IgD-negative memory B cell (primary cell): ENCODE results near the gene KCNG2. TPM values are rescaled to one million over a fixed set of nuclear protein-coding genes. Genes with fewer than 3 reads are reported as not detected.

ENCODE experiments used
- H3K27ac Mint-ChIP-seq, 3 donors: one replicate each; pipeline ENCODE4 v1.8.0; 2020 to 2022; ENCODE audit warnings: mild to moderate bottlenecking in 3 of 3, mixed read lengths in 3 of 3, moderate library complexity in 1 of 3
- H3K27me3 Mint-ChIP-seq: one replicate; pipeline ENCODE4 v1.8.0; 2021; ENCODE audit warnings: mixed read lengths
- H3K36me3 Mint-ChIP-seq: one replicate; pipeline ENCODE4 v1.8.0; 2020; ENCODE audit warnings: mild to moderate bottlenecking, mixed read lengths
- H3K4me1 Mint-ChIP-seq, 3 donors: one replicate each; pipeline ENCODE4 v1.8.0; 2020 to 2022; ENCODE audit warnings: mixed read lengths in 3 of 3, mild to moderate bottlenecking in 1 of 3
- H3K4me3 Mint-ChIP-seq, 4 donors: one replicate each; pipeline ENCODE4 v1.8.0; 2020 to 2022; ENCODE audit warnings: mild to moderate bottlenecking in 4 of 4, mixed read lengths in 4 of 4, moderate library complexity in 3 of 4
- H3K9me3 Mint-ChIP-seq, 3 donors: one replicate each; pipeline ENCODE4 v1.8.0; 2020 to 2021; ENCODE audit warnings: mixed read lengths in 3 of 3, mild to moderate bottlenecking in 1 of 3
- polyA plus RNA-seq: library from polyadenylated mRNA; unstranded; fragments of 300-500 nt; fragmentation: Illumina TruSeq; gene quantifications from one replicate; pipeline ENCODE4 v1.2.3, GENCODE V29; 2021

KCNG2 gene
- polyA plus RNA-seq, 1 donor from 2014 or later = not detected

- H3K9me3 Mint-ChIP-seq = peaks cover 6 to 28% (median 21%) of the 10 kb centered on the region in 3 donors
- H3K27ac Mint-ChIP-seq = no peak overlapping the region
- H3K4me3 Mint-ChIP-seq = no peak overlapping the region
- no peaks in the 10 kb centered on the region for H3K27me3 Mint-ChIP-seq
- H3K36me3 Mint-ChIP-seq = no peaks in the 10 kb centered on the region
- no peaks in the 10 kb centered on the region for H3K4me1 Mint-ChIP-seq
Measured at GRCh38 chr18:79888016-79888415, 90.3 kb downstream of the KCNG2 start.

- no peak overlapping the region for H3K27ac Mint-ChIP-seq
- no peaks in the 10 kb centered on the region for H3K4me1 Mint-ChIP-seq
- H3K9me3 Mint-ChIP-seq = peaks cover 9 to 40% (median 27%) of the 10 kb centered on the region in 3 donors
- peak overlapping the region in 1 of 4 donors; percentile 55 for H3K4me3 Mint-ChIP-seq
- H3K36me3 Mint-ChIP-seq = no peaks in the 10 kb centered on the region
- H3K27me3 Mint-ChIP-seq = no peaks in the 10 kb centered on the region
Measured at GRCh38 chr18:79889569-79889968, 91.8 kb downstream of the KCNG2 start.

- no peak overlapping the region for H3K27ac Mint-ChIP-seq
- H3K36me3 Mint-ChIP-seq = no peaks in the 10 kb centered on the region
- H3K27me3 Mint-ChIP-seq = no peaks in the 10 kb centered on the region
- H3K9me3 Mint-ChIP-seq = peaks cover 15 to 48% (median 36%) of the 10 kb centered on the region in 3 donors
- peak overlapping the region in 1 of 4 donors; percentile 30 for H3K4me3 Mint-ChIP-seq
- H3K4me1 Mint-ChIP-seq = no peaks in the 10 kb centered on the region
Measured at GRCh38 chr18:79890674-79891073, 92.9 kb downstream of the KCNG2 start.

GRCh38 chr18:79896738-79897137 lies 99.0 kb downstream of the KCNG2 start:
- no peak overlapping the region for H3K27ac Mint-ChIP-seq
- H3K4me1 Mint-ChIP-seq = no peaks in the 10 kb centered on the region
- no peak overlapping the region for H3K4me3 Mint-ChIP-seq
- H3K36me3 Mint-ChIP-seq = peaks cover 6% of the 10 kb centered on the region
- no peaks in the 10 kb centered on the region for H3K27me3 Mint-ChIP-seq
- H3K9me3 Mint-ChIP-seq = peaks cover 24 to 44% (median 34%) of the 10 kb centered on the region in 3 donors

GRCh38 chr18:79897940-79898625 lies 100.3 kb downstream of the KCNG2 start:
- H3K36me3 Mint-ChIP-seq = peaks cover 14% of the 10 kb centered on the region
- peak overlapping the region in 1 of 4 donors; percentile 48 for H3K4me3 Mint-ChIP-seq
- no peaks in the 10 kb centered on the region for H3K4me1 Mint-ChIP-seq
- no peaks in the 10 kb centered on the region for H3K27me3 Mint-ChIP-seq
- no peak overlapping the region for H3K27ac Mint-ChIP-seq
- H3K9me3 Mint-ChIP-seq = peaks cover 20 to 34% (median 30%) of the 10 kb centered on the region in 3 donors

GRCh38 chr18:79898952-79899608 lies 101.3 kb downstream of the KCNG2 start:
- no peaks in the 10 kb centered on the region for H3K4me1 Mint-ChIP-seq

GRCh38 chr18:79899609-79900445 lies 102.1 kb downstream of the KCNG2 start:
- Mint-ChIP-seq H3K4me3 (peak overlapping the region in 1 of 4 donors; percentile 27), H3K27ac (peak overlapping the region in 1 of 3 donors; percentile 76)

More at GRCh38 chr18:79898952-79899608, 101.3 kb downstream of the KCNG2 start:
- no peak overlapping the region for H3K27ac Mint-ChIP-seq
- no peaks in the 10 kb centered on the region for H3K27me3 Mint-ChIP-seq
- peaks cover 18 to 26% (median 24%) of the 10 kb centered on the region in 3 donors for H3K9me3 Mint-ChIP-seq
- peak overlapping the region in 1 of 4 donors; percentile 27 for H3K4me3 Mint-ChIP-seq
- peaks cover 14% of the 10 kb centered on the region for H3K36me3 Mint-ChIP-seq

GRCh38 chr18:79900610-79901570 lies 103.2 kb downstream of the KCNG2 start:
- Mint-ChIP-seq H3K4me3 (no peak overlapping the region), H3K27ac (peak overlapping the region in 1 of 3 donors; percentile 76), H3K36me3 (peaks cover 14% of the 10 kb centered on the region), H3K9me3 (peaks cover 11 to 14% (median 14%) of the 10 kb centered on the region in 3 donors), H3K27me3 (no peaks in the 10 kb centered on the region), H3K4me1 (no peaks in the 10 kb centered on the region)

More at GRCh38 chr18:79899609-79900445, 102.1 kb downstream of the KCNG2 start:
- H3K36me3 Mint-ChIP-seq = peaks cover 14% of the 10 kb centered on the region
- no peaks in the 10 kb centered on the region for H3K27me3 Mint-ChIP-seq
- H3K9me3 Mint-ChIP-seq = peaks cover 17 to 23% (median 23%) of the 10 kb centered on the region in 3 donors
- no peaks in the 10 kb centered on the region for H3K4me1 Mint-ChIP-seq

GRCh38 chr18:79901665-79902064 lies 103.9 kb downstream of the KCNG2 start:
- no peak overlapping the region for H3K4me3 Mint-ChIP-seq
- H3K4me1 Mint-ChIP-seq = peaks cover 0 to 2% (median 0%) of the 10 kb centered on the region in 3 donors
- H3K9me3 Mint-ChIP-seq = peaks cover 9 to 10% (median 9%) of the 10 kb centered on the region in 3 donors
- H3K36me3 Mint-ChIP-seq = peaks cover 14% of the 10 kb centered on the region
- H3K27ac Mint-ChIP-seq = peak overlapping the region in 2 of 3 donors; percentile 32 to 36
- no peaks in the 10 kb centered on the region for H3K27me3 Mint-ChIP-seq

GRCh38 chr18:79902075-79902474 lies 104.3 kb downstream of the KCNG2 start:
- Mint-ChIP-seq H3K36me3 (peaks cover 14% of the 10 kb centered on the region), H3K4me3 (no peak overlapping the region), H3K27me3 (no peaks in the 10 kb centered on the region), H3K27ac (peak overlapping the region in 2 of 3 donors; percentile 32 to 36), H3K9me3 (peaks cover 6 to 9% (median 6%) of the 10 kb centered on the region in 3 donors), H3K4me1 (peaks cover 0 to 2% (median 0%) of the 10 kb centered on the region in 3 donors)

GRCh38 chr18:79902640-79903039 lies 104.9 kb downstream of the KCNG2 start:
- peak overlapping the region in 1 of 4 donors; percentile 33 for H3K4me3 Mint-ChIP-seq
- H3K36me3 Mint-ChIP-seq = peaks cover 11% of the 10 kb centered on the region
- H3K9me3 Mint-ChIP-seq = peaks cover under 1 to 5% (median 3%) of the 10 kb centered on the region in 3 donors
- H3K27ac Mint-ChIP-seq = no peak overlapping the region
- no peaks in the 10 kb centered on the region for H3K27me3 Mint-ChIP-seq
- peaks cover 0 to 2% (median 0%) of the 10 kb centered on the region in 3 donors for H3K4me1 Mint-ChIP-seq

- Mint-ChIP-seq H3K27ac (no peak overlapping the region), H3K9me3 (no peaks in the 10 kb centered on the region), H3K4me1 (peaks cover 0 to 2% (median 0%) of the 10 kb centered on the region in 3 donors), H3K36me3 (peaks cover 10% of the 10 kb centered on the region), H3K27me3 (no peaks in the 10 kb centered on the region), H3K4me3 (no peak overlapping the region)
Measured at GRCh38 chr18:79903071-79903635, 105.4 kb downstream of the KCNG2 start.

- H3K4me1 Mint-ChIP-seq = peaks cover 0 to 3% (median 2%) of the 10 kb centered on the region in 3 donors
- no peak overlapping the region for H3K27ac Mint-ChIP-seq
- H3K36me3 Mint-ChIP-seq = peaks cover 11% of the 10 kb centered on the region
- H3K27me3 Mint-ChIP-seq = no peaks in the 10 kb centered on the region
- H3K9me3 Mint-ChIP-seq = peaks cover 0 to 3% (median 0%) of the 10 kb centered on the region in 3 donors
- no peak overlapping the region for H3K4me3 Mint-ChIP-seq
Measured at GRCh38 chr18:79903787-79904356, 106.1 kb downstream of the KCNG2 start.
